HepG2 (cell line): ENCODE results near the gene LYRM4. TPM values are rescaled to one million over a fixed set of nuclear protein-coding genes. Genes with fewer than 3 reads are reported as not detected.

ENCODE experiments used
- ATAC-seq: fragments of 200-7000 bp; cut with Tn5 transposase; 3 replicates; pipeline ENCODE4 v1.9.1; 2020; ENCODE audit warnings: mild to moderate bottlenecking, moderate library complexity
- BruUV-seq: library from RNA; stranded (reverse); fragments of 400-500 nt; replicated peaks from 2 replicates; lab custom pipeline; 2021; lab: Mats Ljungman, UMichigan
- CTCF ChIA-PET: fragments of 300-600 bp; formaldehyde crosslinking; extraction: SDS; loops from one replicate; lab custom pipeline; 2021; ENCODE audit warnings: low total read pairs, inconsistent platforms, low intra/inter-chr PET ratio; lab: Yijun Ruan, JAX
- POLR2A ChIA-PET: fragments of 350-600 bp; sonication (Branson Sonifier 250); formaldehyde crosslinking; loops from one replicate; lab custom pipeline; 2020; ENCODE audit warnings: antibody characterized with exemption, inconsistent platforms; lab: Yijun Ruan, JAX
- DNase-seq: peaks from one replicate; pipeline ENCODE4 v3.0.0-alpha.2; 2015; ENCODE audit warnings: low spot score
- FAIRE-seq: peaks from 3 replicates; lab custom pipeline; 2011; peaks lifted over from hg19 to GRCh38; lab: Jason Lieb, UNC
- H2AFZ ChIP-seq: one replicate; pipeline ENCODE4 v1.6.1; 2011; ENCODE audit warnings: low read length, inconsistent platforms
- H3K27ac ChIP-seq: fragments of 300-600 bp; 3 replicates; pipeline ENCODE4 v1.8.0; 2011; ENCODE audit warnings: mixed run types, mild to moderate bottlenecking, mixed read lengths, low read length, inconsistent platforms; ENCODE audit not compliant: insufficient read depth; ENCODE audit errors: extremely low read length
- H3K27me3 ChIP-seq, 2 experiments: fragments of 200-600 bp in 1 of 2; 2 replicates in 1 of 2; 3 replicates in 1 of 2; pipeline versions ENCODE4 v1.6.0 to v1.8.0; 2011; ENCODE audit warnings: low read length in 2 of 2, mild to moderate bottlenecking in 2 of 2, moderate library complexity in 2 of 2, inconsistent platforms in 1 of 2; ENCODE audit not compliant: insufficient read depth in 2 of 2, control insufficient read depth in 1 of 2
- H3K36me3 ChIP-seq, 2 experiments: fragments of 200-600 bp in 1 of 2; replicated peaks in 1 of 2; 2 replicates in 1 of 2; 3 replicates in 1 of 2; pipeline versions ENCODE4 v1.5.1 to v1.8.0; 2011; ENCODE audit warnings: low read length in 2 of 2, inconsistent platforms in 1 of 2; ENCODE audit not compliant: insufficient read depth in 2 of 2, control insufficient read depth in 1 of 2
- H3K4me1 ChIP-seq: 2 replicates; pipeline ENCODE4 v1.5.1; 2012; ENCODE audit warnings: low read length, inconsistent platforms; ENCODE audit not compliant: insufficient read depth
- H3K4me2 ChIP-seq: 2 replicates; pipeline ENCODE4 v1.6.0; 2011; ENCODE audit warnings: low read depth, low read length, inconsistent platforms
- H3K4me3 ChIP-seq, 3 experiments: fragments of 200-600 bp in 1 of 3; sonication (generic), shearing (Covaris generic) in 1 of 3; replicated peaks in 1 of 3; 2 replicates each; pipeline ENCODE4 v1.5.1; 2011 to 2016; ENCODE audit warnings: low read length in 3 of 3, inconsistent platforms in 2 of 3, low read depth in 2 of 3, mild to moderate bottlenecking in 2 of 3, control low read depth in 1 of 3, mixed read lengths in 1 of 3; ENCODE audit not compliant: insufficient read depth in 1 of 3
- H3K79me2 ChIP-seq: one replicate; pipeline ENCODE4 v1.6.1; 2011; ENCODE audit warnings: low read length, inconsistent platforms; ENCODE audit not compliant: insufficient read depth
- H3K9ac ChIP-seq: 2 replicates; pipeline ENCODE4 v1.6.0; 2011; ENCODE audit warnings: mild to moderate bottlenecking, low read depth, low read length, inconsistent platforms; ENCODE audit not compliant: insufficient read depth
- H3K9me3 ChIP-seq: 2 replicates; pipeline ENCODE4 v1.5.1; 2012; ENCODE audit warnings: mild to moderate bottlenecking, low read length
- H4K20me1 ChIP-seq: 2 replicates; pipeline ENCODE4 v1.6.0; 2011; ENCODE audit warnings: inconsistent platforms, mild to moderate bottlenecking, low read length, moderate library complexity; ENCODE audit not compliant: insufficient read depth
- AGO2 ChIP-seq: fragments of 200-400 bp; formaldehyde crosslinking; optimal IDR thresholded peaks from 2 replicates; pipeline ENCODE3; 2017; ENCODE audit warnings: mild to moderate bottlenecking, low read depth, low read length, moderate library complexity
- CAMTA2 ChIP-seq: sonication (generic); formaldehyde crosslinking; IDR thresholded peaks from 2 replicates; pipeline ENCODE4 v1.4.0; 2020; ENCODE audit warnings: mild to moderate bottlenecking, missing genetic modification reagents, borderline replicate concordance
- GFI1 ChIP-seq: sonication (generic); formaldehyde crosslinking; IDR thresholded peaks from 2 replicates; pipeline ENCODE4 v1.5.0; 2020; ENCODE audit warnings: missing genetic modification reagents, mild to moderate bottlenecking, borderline replicate concordance
- KDM6A ChIP-seq: IDR thresholded peaks from 2 replicates; pipeline ENCODE4 v1.6.1; 2016; ENCODE audit warnings: low read depth
- REST ChIP-seq, 2 experiments: IDR thresholded peaks; 2 replicates each; pipeline ENCODE4 v1.6.1; 2011 to 2012; ENCODE audit warnings: low read length in 2 of 2, borderline replicate concordance in 1 of 2, low read depth in 1 of 2, mild to moderate bottlenecking in 1 of 2, moderate library complexity in 1 of 2
- XRCC5 ChIP-seq: fragments of 200-400 bp; formaldehyde crosslinking; optimal IDR thresholded peaks from 2 replicates; pipeline ENCODE3; 2017; ENCODE audit warnings: mild to moderate bottlenecking, low read length
- ZNF263 ChIP-seq: sonication (generic); formaldehyde crosslinking; IDR thresholded peaks from 2 replicates; pipeline ENCODE4 v1.4.0; 2020; ENCODE audit warnings: missing genetic modification reagents
- ZNF460 ChIP-seq: sonication (generic); formaldehyde crosslinking; IDR thresholded peaks from 2 replicates; pipeline ENCODE4 v1.5.1; 2020; ENCODE audit warnings: missing genetic modification reagents, mild to moderate bottlenecking, borderline replicate concordance
- ZNF614 ChIP-seq: IDR thresholded peaks from 2 replicates; pipeline ENCODE4 v1.6.1; 2018; ENCODE audit warnings: missing biosample characterization, missing genetic modification reagents, inconsistent platforms, borderline replicate concordance
- WGBS: methylation state at CpG from one replicate; pipeline ENCODE4 v1.1.6; 2017; ENCODE audit warnings: low lambda C conversion rate; 5-methylcytosine and 5-hydroxymethylcytosine counted together
- in situ Hi-C: cut with HindIII; loops from 2 replicates; pipeline ENCODE4 v1.10.0; 2017; ENCODE audit warnings: low pct_unique_long_range_greater_than_20kb; ENCODE audit not compliant: extremely low pct_ligation_motif_present
- intact Hi-C: fragments of 100-400 bp; cut with micrococcal nuclease; formaldehyde crosslinking; loops from one replicate; pipeline ENCODE4 v1.10.0; 2022; ENCODE audit not compliant: unreplicated experiment
- polyA plus RNA-seq, 8 experiments: library from polyadenylated mRNA; depleted of rRNA in 3 of 8; stranded (reverse) in 7 of 8; unstranded in 1 of 8; fragments of >200 nt; fragmentation: Illumina TruSeq in 4 of 8; extraction: Trizol in 4 of 8; gene quantifications; 2 replicates each; pipeline versions ENCODE4 v1.2.1 to v1.2.3, GENCODE V29; 2011 to 2016; ENCODE audit warnings: low read depth in 4 of 8, missing spikeins in 1 of 8, mixed read lengths in 1 of 8; ENCODE audit not compliant: insufficient read depth in 1 of 8
- total RNA-seq, 5 experiments: library from RNA; depleted of rRNA; stranded (reverse); fragments of >200 nt; fragmentation: Illumina TruSeq; extraction: Trizol; gene quantifications; 2 replicates each; pipeline ENCODE4 v1.2.3, GENCODE V29; 2016; ENCODE audit warnings: low read depth in 1 of 5

Gene LYRM4
- total and polyA plus RNA-seq, 2 of the 13 experiments (the other 11 are each of a cell fraction or from before 2014, with no cell fraction given), result 64.6 to 67.5 TPM

DNA sequence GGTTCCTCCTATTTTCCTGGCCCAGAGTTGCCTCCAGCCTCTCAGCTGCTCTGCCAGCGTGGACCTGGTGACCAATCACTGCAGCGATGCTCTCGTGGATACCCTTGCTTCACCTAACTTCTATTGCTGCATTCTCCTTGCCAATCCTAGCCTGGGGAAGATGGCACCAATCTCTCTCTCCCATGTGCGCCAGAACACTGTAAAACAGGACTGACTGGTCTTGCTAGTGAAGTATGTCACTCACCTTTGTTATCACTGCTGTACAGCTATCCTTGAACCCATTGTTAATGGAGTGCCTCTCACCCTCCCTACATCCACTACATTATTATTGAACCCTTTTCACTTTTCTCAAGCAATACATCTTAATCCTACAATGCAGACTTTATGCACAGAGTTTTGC, 80.1 kb downstream of the LYRM4 start:
- no peak overlapping the region for H3K4me2 ChIP-seq
- TF ChIP-seq REST (IDR thresholded peaks at IDR 0.05; ENCODE audit: borderline replicate concordance in 1 of 2, low read depth in 1 of 2, low read length in 2 of 2) (no peak), GFI1 (CRISPR knock-in tag) (no peak), ZNF614 (CRISPR knock-in tag) (no peak), ZNF460 (CRISPR knock-in tag) (no peak), KDM6A (no peak), ZNF263 (CRISPR knock-in tag) (no peak), XRCC5 (no peak), AGO2 (no peak), CAMTA2 (CRISPR knock-in tag) (no peak)
- BruUV-seq, result no TSS peak
- peaks cover 4% of the 10 kb centered on the region; the same call in 1 of the 2 replicates for H3K4me1 ChIP-seq
- H3K9me3 ChIP-seq, result no peaks in the 10 kb centered on the region
- ChIA-PET CTCF (no interaction called here), POLR2A (no interaction called here)
- intact Hi-C loops, result no loop called here
- peaks cover 2% of the 10 kb centered on the region for H3K79me2 ChIP-seq
- WGBS, result 98% methylated on average over 4 of the region's 4 CpGs
- H3K27ac ChIP-seq, result no peak overlapping the region
- no peaks in the 10 kb centered on the region for H4K20me1 ChIP-seq
- ATAC-seq (no peak), FAIRE-seq (no peak), DNase-seq (no peak)
- H2AFZ ChIP-seq, result no peak overlapping the region
- in situ Hi-C loops, result no loop called here
- H3K36me3 ChIP-seq, result peaks cover 0 to 9% of the 10 kb centered on the region in 2 experiments; a peak in 2 of 5 replicates
- H3K4me3 ChIP-seq, result no peak overlapping the region
- no peak overlapping the region for H3K9ac ChIP-seq
- no peaks in the 10 kb centered on the region for H3K27me3 ChIP-seq
